Kidney (tissue), 14 donors: ENCODE measurements around the gene FADS2. TPM values are rescaled to one million over a fixed set of nuclear protein-coding genes. Genes with fewer than 3 reads are reported as not detected.

Experiments
- DNase-seq, 5 donors: peaks; one replicate each; pipeline ENCODE4 v3.0.0-alpha.2; 2013 to 2020
- FAIRE-seq: peaks from 2 replicates; lab custom pipeline; 2012; peaks lifted over from hg19 to GRCh38; lab: Jason Lieb, UNC
- H3K27ac ChIP-seq, 2 donors: one replicate each; pipeline ENCODE4 v1.7.0; 2013; ENCODE audit warnings: low read depth in 2 of 2, low read length in 2 of 2, inconsistent platforms in 1 of 2
- H3K27me3 ChIP-seq: one replicate; pipeline ENCODE4 v1.7.1; 2013; ENCODE audit warnings: low read length, inconsistent platforms; ENCODE audit not compliant: control insufficient read depth, insufficient read depth
- H3K36me3 ChIP-seq, 3 donors: one replicate each; pipeline versions ENCODE4 v1.7.0 to v1.7.1; 2013; ENCODE audit warnings: low read length in 3 of 3, control low read depth in 1 of 3, inconsistent platforms in 1 of 3; ENCODE audit not compliant: insufficient read depth in 3 of 3, control insufficient read depth in 2 of 3
- H3K4me1 ChIP-seq, 3 donors: one replicate each; pipeline versions ENCODE4 v1.7.0 to v1.7.1; 2013; ENCODE audit warnings: low read length in 3 of 3, inconsistent platforms in 1 of 3, low read depth in 1 of 3; ENCODE audit not compliant: control insufficient read depth in 2 of 3, insufficient read depth in 2 of 3
- H3K4me3 ChIP-seq, 3 donors: one replicate each; pipeline versions ENCODE4 v1.7.0 to v1.8.1; 2013; ENCODE audit warnings: low read length in 3 of 3, control low read depth in 1 of 3, inconsistent platforms in 1 of 3
- H3K9ac ChIP-seq, 3 donors: one replicate each; pipeline versions ENCODE4 v1.7.0 to v1.7.1; 2013; ENCODE audit warnings: low read length in 3 of 3, control low read depth in 1 of 3, inconsistent platforms in 1 of 3
- H3K9me3 ChIP-seq, 3 donors: one replicate each; pipeline versions ENCODE4 v1.7.0 to v1.7.1; 2013; ENCODE audit warnings: low read length in 3 of 3, control low read depth in 1 of 3, inconsistent platforms in 1 of 3; ENCODE audit not compliant: control insufficient read depth in 2 of 3, insufficient read depth in 1 of 3
- intact Hi-C: fragments of 100-400 bp; cut with DNase I; formaldehyde crosslinking; loops from one replicate; pipeline ENCODE4 v1.11.1; 2022
- polyA plus RNA-seq: library from polyadenylated mRNA; stranded (reverse); fragments of 350-450 nt; fragmentation: Illumina TruSeq; extraction: RNeasy Lipid Tissue Mini Kit (QIAGEN cat#74804); gene quantifications from one replicate; pipeline ENCODE4 v1.2.3, GENCODE V29; 2014; ENCODE audit warnings: low read depth, low replicate concordance; ENCODE audit not compliant: insufficient read depth
- total RNA-seq: library from RNA; stranded (reverse); fragmentation: NEBNext Ultra II Directional; extraction: Animal tissue kit (Norgen Biotek cat#: 25700); gene quantifications from one replicate; pipeline ENCODE4 v1.2.1, GENCODE V29; 2021
- TF ChIP-seq, protein P1 (sequence below): IDR thresholded peaks from 3 replicates; pipeline ENCODE4 v1.5.1; 2012; ENCODE audit warnings: mild to moderate bottlenecking, moderate library complexity, borderline replicate concordance; ENCODE audit not compliant: insufficient read depth; ENCODE audit errors: extremely low read depth
- donor health status: control.
- donor health status: control.
- donor health status: control.
- donor health status: control.
- donor health status: control.
- donor health status: DM: yes; HTN: yes; CAD: no.
- donor health status: Normal renal cell carcinoma (clear cell type).

FADS2 gene
- total and polyA plus RNA-seq, 2 donors from 2014 or later: 9.8 to 49.2 TPM

DNA sequence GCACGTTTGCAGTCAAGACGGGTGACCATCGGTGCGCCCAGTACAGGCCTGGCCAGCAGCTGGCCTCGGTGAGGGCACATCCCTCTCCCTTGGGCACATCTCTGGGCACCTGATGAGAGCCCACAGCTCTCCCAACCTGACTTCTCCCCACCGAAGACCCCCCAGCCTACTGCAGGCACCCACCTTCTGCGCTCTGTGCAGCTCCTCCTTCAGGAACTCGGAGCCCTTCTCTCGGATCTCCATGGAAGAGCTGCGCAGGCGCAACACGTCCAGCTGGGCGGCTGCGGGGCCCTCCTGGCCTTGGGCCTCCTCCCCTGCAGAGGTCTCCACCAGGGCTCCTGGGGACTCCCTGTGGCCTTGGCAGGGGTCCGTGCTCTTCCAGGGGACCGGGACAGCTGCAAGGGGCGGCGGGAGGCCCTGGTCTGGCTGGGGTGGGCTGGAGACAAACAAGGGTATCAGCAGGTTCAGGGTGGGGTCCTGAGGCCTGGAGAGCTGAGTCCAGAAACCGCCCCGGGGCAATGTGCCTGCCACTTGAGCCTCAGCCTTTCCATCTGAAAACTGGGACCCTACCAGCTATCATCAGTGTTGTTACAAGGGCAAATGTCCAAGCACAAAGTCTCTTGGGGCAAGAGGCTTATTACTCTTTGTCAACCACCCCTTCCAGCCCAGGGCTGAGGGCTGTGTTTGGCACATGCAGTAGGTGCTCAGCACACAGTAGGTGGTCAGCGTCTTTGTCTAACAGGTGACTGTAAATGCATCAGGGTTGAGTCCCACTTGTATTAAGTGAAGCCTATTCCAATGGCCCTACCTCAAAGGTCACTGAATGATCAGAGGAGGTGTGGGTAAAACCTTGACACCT, 80.0 kb downstream of the FADS2 start:
- no peak overlapping the region for H3K4me3 ChIP-seq
- TF ChIP-seq, protein P1, sequence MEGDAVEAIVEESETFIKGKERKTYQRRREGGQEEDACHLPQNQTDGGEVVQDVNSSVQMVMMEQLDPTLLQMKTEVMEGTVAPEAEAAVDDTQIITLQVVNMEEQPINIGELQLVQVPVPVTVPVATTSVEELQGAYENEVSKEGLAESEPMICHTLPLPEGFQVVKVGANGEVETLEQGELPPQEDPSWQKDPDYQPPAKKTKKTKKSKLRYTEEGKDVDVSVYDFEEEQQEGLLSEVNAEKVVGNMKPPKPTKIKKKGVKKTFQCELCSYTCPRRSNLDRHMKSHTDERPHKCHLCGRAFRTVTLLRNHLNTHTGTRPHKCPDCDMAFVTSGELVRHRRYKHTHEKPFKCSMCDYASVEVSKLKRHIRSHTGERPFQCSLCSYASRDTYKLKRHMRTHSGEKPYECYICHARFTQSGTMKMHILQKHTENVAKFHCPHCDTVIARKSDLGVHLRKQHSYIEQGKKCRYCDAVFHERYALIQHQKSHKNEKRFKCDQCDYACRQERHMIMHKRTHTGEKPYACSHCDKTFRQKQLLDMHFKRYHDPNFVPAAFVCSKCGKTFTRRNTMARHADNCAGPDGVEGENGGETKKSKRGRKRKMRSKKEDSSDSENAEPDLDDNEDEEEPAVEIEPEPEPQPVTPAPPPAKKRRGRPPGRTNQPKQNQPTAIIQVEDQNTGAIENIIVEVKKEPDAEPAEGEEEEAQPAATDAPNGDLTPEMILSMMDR: no peak
- H3K27me3 ChIP-seq: no peaks in the 10 kb centered on the region
- FAIRE-seq (no peak), DNase-seq (peak in 1 of 5 donors; percentile 57)
- H3K9me3 ChIP-seq: no peaks in the 10 kb centered on the region
- H3K4me1 ChIP-seq: peaks cover 0 to 26% (median 18%) of the 10 kb centered on the region in 3 donors
- H3K27ac ChIP-seq: no peak overlapping the region
- no peaks in the 10 kb centered on the region for H3K36me3 ChIP-seq
- H3K9ac ChIP-seq: no peak overlapping the region
- intact Hi-C loops: no loop called here

DNA sequence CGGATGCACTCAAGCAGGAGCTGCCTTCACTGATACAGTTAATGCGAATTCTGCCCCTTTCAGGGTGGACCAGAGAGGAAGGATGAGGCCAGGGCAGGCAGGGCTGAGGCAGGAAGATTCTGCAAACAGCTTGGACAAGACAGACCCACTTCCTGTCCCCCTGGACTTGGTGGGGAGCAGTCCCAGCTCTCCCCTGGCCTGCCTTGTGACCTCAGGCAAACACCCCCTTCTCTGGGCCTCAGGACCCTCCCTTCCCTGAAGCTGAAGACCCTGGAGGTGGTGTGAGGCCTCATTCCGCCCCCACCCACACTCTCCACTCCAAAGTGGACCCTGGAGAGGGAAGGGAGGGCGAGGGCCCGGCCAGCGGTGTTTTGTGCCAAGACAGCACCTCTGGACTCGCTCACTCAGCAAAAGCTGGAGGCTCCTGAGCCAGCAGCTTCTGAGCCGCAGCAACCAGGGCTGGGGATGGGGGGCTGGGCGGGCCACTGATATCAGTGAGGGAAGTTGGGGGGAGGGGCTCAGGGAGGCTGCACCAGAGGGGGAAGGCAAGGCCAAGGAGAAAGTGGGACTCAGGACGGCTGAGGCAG, 80.7 kb downstream of the FADS2 start:
- no peaks in the 10 kb centered on the region for H3K9me3 ChIP-seq
- intact Hi-C loops: no loop called here
- peaks cover 0 to 26% (median 18%) of the 10 kb centered on the region in 3 donors for H3K4me1 ChIP-seq
- no peaks in the 10 kb centered on the region for H3K27me3 ChIP-seq
- TF ChIP-seq, protein P1: no peak
- H3K36me3 ChIP-seq: no peaks in the 10 kb centered on the region
- H3K9ac ChIP-seq: no peak overlapping the region
- peak; percentile 38 to 79 (median 75) for DNase-seq
- no peak overlapping the region for H3K4me3 ChIP-seq
- FAIRE-seq: no peak
- H3K27ac ChIP-seq: no peak overlapping the region

DNA sequence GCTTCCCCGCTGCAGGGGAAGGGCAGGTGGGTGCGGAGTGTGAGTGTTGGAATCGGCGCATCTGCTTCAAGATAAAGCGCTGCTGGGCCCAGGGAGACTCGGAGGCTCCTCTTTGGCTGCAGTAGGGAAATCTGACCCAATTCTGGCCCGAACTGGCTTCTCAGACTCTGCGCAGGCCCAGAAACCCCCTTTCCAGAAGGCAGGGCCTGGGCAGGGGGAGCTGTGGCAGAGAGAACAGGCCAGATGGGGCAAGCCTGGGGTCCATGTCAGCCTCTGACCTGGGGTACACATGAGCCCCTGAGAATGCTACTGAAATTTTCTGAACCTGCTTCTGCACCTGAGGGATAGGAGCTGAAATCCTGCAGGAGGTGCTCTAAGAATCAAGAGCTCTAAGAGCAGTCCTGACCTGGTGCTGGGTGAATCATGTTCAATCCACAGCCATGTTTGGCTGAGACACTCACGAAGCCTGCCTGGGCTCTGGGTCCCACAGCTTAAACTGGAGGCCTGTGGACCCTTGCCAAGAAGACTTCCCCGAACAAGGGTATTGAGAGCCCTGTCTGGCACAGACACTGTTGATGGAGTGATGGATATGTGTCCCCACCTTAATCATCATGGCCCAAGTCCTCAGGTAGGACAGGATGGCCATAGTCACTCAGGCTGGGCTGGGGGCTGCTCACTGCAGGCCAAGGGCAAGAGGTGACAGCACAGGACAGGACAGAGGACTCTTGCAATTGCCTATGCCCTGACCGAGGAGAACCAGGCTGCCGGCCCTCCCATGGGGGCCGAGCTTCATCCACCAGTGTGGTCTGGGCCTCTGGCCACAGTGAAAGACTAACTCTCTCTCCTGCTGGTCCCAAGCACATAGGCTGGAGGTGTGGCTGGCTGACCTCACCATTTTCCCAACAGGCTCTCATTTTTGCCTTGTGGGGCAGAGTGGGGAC, 82.4 kb downstream of the FADS2 start:
- TF ChIP-seq, protein P1: no peak
- Histone ChIP-seq H3K27me3 (no peaks in the 10 kb centered on the region), H3K27ac (no peak overlapping the region), H3K4me3 (no peak overlapping the region), H3K4me1 (peaks cover 0 to 16% (median 11%) of the 10 kb centered on the region in 3 donors), H3K9ac (no peak overlapping the region), H3K9me3 (no peaks in the 10 kb centered on the region), H3K36me3 (no peaks in the 10 kb centered on the region)
- intact Hi-C loops: no loop called here
- FAIRE-seq: no peak
- peak in 2 of 5 donors; percentile 29 to 52 for DNase-seq
